GM19023 (cell line): ENCODE measurements around the gene BORCS6.

Experiments used
- ATAC-seq: cut with Tn5 transposase; IDR thresholded peaks from one replicate; pipeline ENCODE4 v1.9.1; 2021; ENCODE audit warnings: mild to moderate bottlenecking, moderate library complexity; ENCODE audit not compliant: unreplicated experiment

BORCS6 gene

GRCh38 chr17:8143581-8144400, 46.2 kb downstream of the BORCS6 start:
- no peak for ATAC-seq

GRCh38 chr17:8142887-8143580, 46.9 kb downstream of the BORCS6 start:
- ATAC-seq: no peak

GRCh38 chr17:8142158-8142886, 47.7 kb downstream of the BORCS6 start:
- no peak for ATAC-seq

- ATAC-seq: no peak
These were observed 48.2 kb downstream of the BORCS6 start for GRCh38 chr17:8141741-8142140.

GRCh38 chr17:8141045-8141444, 48.9 kb downstream of the BORCS6 start:
- ATAC-seq: no peak

GRCh38 chr17:8140065-8141029, 49.6 kb downstream of the BORCS6 start:
- ATAC-seq: no peak

- ATAC-seq: peak; percentile 84
These were observed 51.2 kb downstream of the BORCS6 start for GRCh38 chr17:8138672-8139371.

GRCh38 chr17:8138374-8138671, 51.7 kb downstream of the BORCS6 start:
- ATAC-seq: no peak
